Hepatocyte (in vitro differentiated cells): ENCODE results near the gene LLGL2. TPM values are rescaled to one million over a fixed set of nuclear protein-coding genes. Genes with fewer than 3 reads are reported as not detected.
A peak's percentile ranks its signal among the peaks of the same experiment; 100 is the strongest.

Source experiments
- DNase-seq: peaks from one replicate; pipeline ENCODE4 v3.0.0-alpha.2; 2016; ENCODE audit warnings: low spot score
- H2AFZ ChIP-seq: fragments of 200-600 bp; sonication (generic); 2 replicates; pipeline ENCODE4 v1.6.0; 2016; ENCODE audit warnings: antibody characterized with exemption, mild to moderate bottlenecking
- H3K27ac ChIP-seq: fragments of 200-600 bp; sonication (generic); 2 replicates; pipeline ENCODE4 v1.5.1; 2016; ENCODE audit warnings: mild to moderate bottlenecking
- H3K27me3 ChIP-seq: fragments of 200-600 bp; sonication (generic); 2 replicates; pipeline ENCODE4 v1.6.1; 2016
- H3K36me3 ChIP-seq: fragments of 200-600 bp; sonication (generic); replicated peaks from 2 replicates; pipeline ENCODE4 v1.5.1; 2016; ENCODE audit warnings: low read depth; ENCODE audit not compliant: insufficient read depth
- H3K4me1 ChIP-seq: fragments of 200-600 bp; sonication (generic); 2 replicates; pipeline ENCODE4 v1.5.1; 2016; ENCODE audit warnings: mild to moderate bottlenecking, moderate library complexity; ENCODE audit not compliant: insufficient read depth
- H3K4me2 ChIP-seq: fragments of 200-600 bp; sonication (generic); 2 replicates; pipeline ENCODE4 v1.6.0; 2016
- H3K4me3 ChIP-seq: fragments of 200-600 bp; sonication (generic); 2 replicates; pipeline ENCODE4 v1.5.1; 2016; ENCODE audit warnings: mild to moderate bottlenecking
- H3K79me2 ChIP-seq: fragments of 200-600 bp; sonication (generic); 2 replicates; pipeline ENCODE4 v1.6.0; 2017; ENCODE audit warnings: mild to moderate bottlenecking
- H3K9me2 ChIP-seq: fragments of 200-600 bp; sonication (generic); replicated peaks from 2 replicates; pipeline ENCODE4 v1.6.0; 2017; ENCODE audit warnings: mild to moderate bottlenecking; ENCODE audit not compliant: insufficient read depth
- H3K9me3 ChIP-seq: fragments of 200-600 bp; sonication (generic); 2 replicates; pipeline ENCODE4 v1.5.1; 2016; ENCODE audit warnings: low read depth, mild to moderate bottlenecking
- H4K20me1 ChIP-seq: fragments of 200-600 bp; sonication (generic); 2 replicates; pipeline ENCODE4 v1.6.0; 2016; ENCODE audit warnings: mild to moderate bottlenecking; ENCODE audit not compliant: insufficient read depth, poor library complexity, severe bottlenecking
- CTCF ChIP-seq: fragments of 200-600 bp; sonication (generic); IDR thresholded peaks from 2 replicates; pipeline ENCODE4 v1.5.1; 2016; ENCODE audit warnings: antibody characterized with exemption, mild to moderate bottlenecking; ENCODE audit not compliant: poor library complexity
- EZH2 ChIP-seq: fragments of 200-600 bp; sonication (generic); IDR thresholded peaks from 2 replicates; pipeline ENCODE4 v1.6.1; 2016; ENCODE audit warnings: antibody characterized with exemption, mild to moderate bottlenecking, borderline replicate concordance
- EZH2phosphoT487 ChIP-seq: fragments of 200-600 bp; sonication (generic); IDR thresholded peaks from one replicate; pipeline ENCODE4 v1.6.1; 2018; ENCODE audit warnings: antibody characterized with exemption, mild to moderate bottlenecking, low read depth, moderate library complexity; ENCODE audit not compliant: unreplicated experiment, severe bottlenecking
- WGBS: methylation state at CpG from one replicate; pipeline ENCODE4 v1.1.6; 2016; ENCODE audit warnings: low lambda C conversion rate; ENCODE audit errors: missing lambda C conversion rate; 5-methylcytosine and 5-hydroxymethylcytosine counted together
- polyA plus RNA-seq: library from polyadenylated mRNA; unstranded; fragments of >200 nt; fragmentation: Nextera tagmentation; extraction: Ambion mirVana; gene quantifications from 2 replicates; pipeline ENCODE4 v1.2.1, GENCODE V29; 2016
- total RNA-seq: library from RNA; depleted of rRNA; stranded (reverse); fragments of >200 nt; gene quantifications from 2 replicates; pipeline ENCODE4 v1.2.3, GENCODE V29; 2014

Gene LLGL2
- total and polyA plus RNA-seq, 2 experiments from 2014 or later, result 81.8 to 154 TPM

- WGBS, result 94% methylated on average over 7 of the region's 7 CpGs
- Histone ChIP-seq H3K27ac (no peak overlapping the region), H4K20me1 (no peaks in the 10 kb centered on the region), H3K4me3 (no peak overlapping the region), H3K36me3 (no peaks in the 10 kb centered on the region), H3K9me2 (no peaks in the 10 kb centered on the region), H3K27me3 (no peaks in the 10 kb centered on the region), H3K79me2 (no peaks in the 10 kb centered on the region), H3K4me1 (peaks cover 14% of the 10 kb centered on the region), H3K9me3 (no peaks in the 10 kb centered on the region), H2AFZ (no peak overlapping the region), H3K4me2 (no peak overlapping the region)
- no peak for DNase-seq
- TF ChIP-seq EZH2phosphoT487 (no peak), EZH2 (no peak), CTCF (no peak)
Measured at GRCh38 chr17:75584849-75585175, 59.3 kb downstream of the LLGL2 start.

GRCh38 chr17:75587675-75588595 lies 62.4 kb downstream of the LLGL2 start, which contains the start of gene MYO15B:
Gene MYO15B (plus strand): TSS chr17:75587800. CDS start chr17:75588058, 258 bp downstream.
- no peaks in the 10 kb centered on the region for H3K27me3 ChIP-seq
- peak; percentile 75 for DNase-seq
- 10% methylated on average over 66 of the region's 82 CpGs for WGBS
- H2AFZ ChIP-seq, result peak within 1 kb of the TSS; percentile 77
- H3K4me3 ChIP-seq, result peak within 1 kb of the TSS; percentile 55
- H3K9me2 ChIP-seq, result no peaks in the 10 kb centered on the region
- TF ChIP-seq EZH2phosphoT487, result no peak
- TF ChIP-seq EZH2, result peak; percentile 53
- peak; percentile 44 for TF ChIP-seq CTCF
- no peaks in the 10 kb centered on the region for H3K79me2 ChIP-seq
- peaks cover 15% of the 10 kb centered on the region for H3K4me1 ChIP-seq
- peak within 1 kb of the TSS; percentile 93 for H3K4me2 ChIP-seq
- peak within 1 kb of the TSS; percentile 83 for H3K27ac ChIP-seq
- no peaks in the 10 kb centered on the region for H3K9me3 ChIP-seq
- no peaks in the 10 kb centered on the region for H3K36me3 ChIP-seq
- H4K20me1 ChIP-seq, result no peaks in the 10 kb centered on the region

- Histone ChIP-seq H3K9me3 (no peaks in the 10 kb centered on the region), H3K9me2 (no peaks in the 10 kb centered on the region), H3K4me3 (peak overlapping the region; percentile 55), H3K27ac (peak overlapping the region; percentile 83), H4K20me1 (no peaks in the 10 kb centered on the region), H3K27me3 (no peaks in the 10 kb centered on the region), H2AFZ (peak overlapping the region; percentile 77), H3K4me1 (peaks cover 15% of the 10 kb centered on the region), H3K79me2 (no peaks in the 10 kb centered on the region), H3K36me3 (no peaks in the 10 kb centered on the region), H3K4me2 (peak overlapping the region; percentile 93)
- 26% methylated on average over 35 of the region's 49 CpGs for WGBS
- no peak for DNase-seq
- TF ChIP-seq CTCF (no peak), EZH2phosphoT487 (no peak), EZH2 (no peak)
Measured at GRCh38 chr17:75588596-75589011, 63.1 kb downstream of the LLGL2 start.
